Sigmoid colon (tissue), 7 donors: Measurements from ENCODE around the gene KDM1B. TPM values are rescaled to one million over a fixed set of nuclear protein-coding genes. Genes with fewer than 3 reads are reported as not detected.

ENCODE experiments used
- DNase-seq: peaks from one replicate; pipeline ENCODE4 v3.0.0-alpha.2; 2019
- H3K27ac ChIP-seq, 4 donors: fragments of 200-600 bp; sonication (generic); one replicate each; pipeline ENCODE4 v1.5.1; 2016 to 2019; ENCODE audit warnings: mild to moderate bottlenecking in 1 of 4
- H3K27me3 ChIP-seq, 3 donors: fragments of 200-600 bp; sonication (generic); one replicate each; pipeline ENCODE4 v1.5.1; 2019; ENCODE audit warnings: mild to moderate bottlenecking in 1 of 3
- H3K36me3 ChIP-seq, 4 donors: fragments of 200-600 bp; sonication (generic); one replicate each; pipeline ENCODE4 v1.5.1; 2016 to 2019
- H3K4me1 ChIP-seq, 4 donors: fragments of 200-600 bp; sonication (generic); one replicate each; pipeline ENCODE4 v1.5.1; 2017 to 2019
- H3K4me3 ChIP-seq, 4 donors: fragments of 200-600 bp; sonication (generic); one replicate each; pipeline ENCODE4 v1.5.1; 2017 to 2019; ENCODE audit warnings: mild to moderate bottlenecking in 2 of 4, moderate library complexity in 1 of 4
- H3K9me3 ChIP-seq, 4 donors: fragments of 200-600 bp in 3 of 4; sonication (generic) in 3 of 4; one replicate each; pipeline versions ENCODE4 v1.5.1 to v1.6.1; 2013 to 2019
- EP300 ChIP-seq, 4 donors: sonication (generic); formaldehyde crosslinking; IDR thresholded peaks; one replicate each; pipeline ENCODE4 v1.6.1; 2017; ENCODE audit warnings: antibody characterized with exemption in 4 of 4
- POLR2A ChIP-seq, 2 donors: fragments of 450-650 bp; IDR thresholded peaks; one replicate each; pipeline ENCODE4 v1.6.1; 2016; ENCODE audit warnings: antibody characterized with exemption in 2 of 2, mild to moderate bottlenecking in 2 of 2, moderate library complexity in 2 of 2
- POLR2AphosphoS5 ChIP-seq, 4 donors: sonication (generic); formaldehyde crosslinking; IDR thresholded peaks; one replicate each; pipeline ENCODE4 v1.6.1; 2017; ENCODE audit warnings: antibody characterized with exemption in 4 of 4
- WGBS, 2 donors: extraction: QIAGEN DNeasy Blood & Tissue Kit; methylation state at CpG; one replicate each; pipeline ENCODE4 v1.1.7; 2013; 5-methylcytosine and 5-hydroxymethylcytosine counted together
- intact Hi-C: fragments of 100-400 bp; cut with DNase I; formaldehyde crosslinking; loops from one replicate; pipeline ENCODE4 v1.15.1; 2023
- polyA plus RNA-seq, 3 donors: library from polyadenylated mRNA; stranded (reverse); fragments of 200-250 nt; gene quantifications; one replicate each; pipeline ENCODE4 v1.2.3, GENCODE V29; 2013
- total RNA-seq, 4 donors: library from RNA; depleted of rRNA; stranded (reverse); fragments of >200 nt; gene quantifications; one replicate each; pipeline ENCODE4 v1.1.0, GENCODE V29; 2016
- TF ChIP-seq, protein P1 (sequence below), 4 experiments: fragments of 450-650 bp in 3 of 4; fragments of 200-600 bp in 1 of 4; IDR thresholded peaks; one replicate each; pipeline ENCODE4 v1.5.1; 2016 to 2019; ENCODE audit warnings: antibody characterized with exemption in 4 of 4, mild to moderate bottlenecking in 3 of 4, moderate library complexity in 2 of 4
- donor health status: healthy with polysubstance abuse.
- donor health status: Bipolar disorder and iron deficiency.
- donor health status: healthy.

The KDM1B gene
- total and polyA plus RNA-seq, 7 donors: 10.2 to 32.8 (median 14.2) TPM

DNA sequence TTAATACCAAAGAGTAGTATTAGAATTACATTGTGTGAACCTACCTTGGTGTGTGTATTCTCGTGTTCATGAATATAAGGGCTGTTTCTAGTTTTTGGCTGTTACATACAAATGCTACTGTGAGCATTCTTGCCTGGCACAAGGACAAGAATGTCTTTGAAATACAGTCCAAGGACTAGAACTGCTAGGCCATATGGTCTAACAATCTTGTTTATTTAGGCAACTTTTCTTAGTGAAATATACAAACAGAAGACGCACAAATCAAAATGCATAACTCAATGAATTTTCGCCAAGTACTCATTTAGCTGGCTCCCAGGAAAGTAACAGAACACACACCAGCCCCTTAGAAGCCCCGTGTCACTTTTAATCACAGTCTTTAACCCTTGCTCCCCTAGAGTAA, 28.5 kb downstream of the KDM1B start:
- no peaks in the 10 kb centered on the region for H3K27me3 ChIP-seq
- peaks cover 0 to 13% (median 0%) of the 10 kb centered on the region in 4 donors for H3K36me3 ChIP-seq
- WGBS, 2 donors: 74 to 84% methylated on average over 4 of the region's 4 CpGs
- intact Hi-C loops: no loop called here
- no peaks in the 10 kb centered on the region for H3K9me3 ChIP-seq
- no peaks in the 10 kb centered on the region for H3K4me1 ChIP-seq
- H3K4me3 ChIP-seq: no peak overlapping the region
- TF ChIP-seq POLR2A (IDR thresholded peaks at IDR 0.05): no peak
- TF ChIP-seq, protein P1, sequence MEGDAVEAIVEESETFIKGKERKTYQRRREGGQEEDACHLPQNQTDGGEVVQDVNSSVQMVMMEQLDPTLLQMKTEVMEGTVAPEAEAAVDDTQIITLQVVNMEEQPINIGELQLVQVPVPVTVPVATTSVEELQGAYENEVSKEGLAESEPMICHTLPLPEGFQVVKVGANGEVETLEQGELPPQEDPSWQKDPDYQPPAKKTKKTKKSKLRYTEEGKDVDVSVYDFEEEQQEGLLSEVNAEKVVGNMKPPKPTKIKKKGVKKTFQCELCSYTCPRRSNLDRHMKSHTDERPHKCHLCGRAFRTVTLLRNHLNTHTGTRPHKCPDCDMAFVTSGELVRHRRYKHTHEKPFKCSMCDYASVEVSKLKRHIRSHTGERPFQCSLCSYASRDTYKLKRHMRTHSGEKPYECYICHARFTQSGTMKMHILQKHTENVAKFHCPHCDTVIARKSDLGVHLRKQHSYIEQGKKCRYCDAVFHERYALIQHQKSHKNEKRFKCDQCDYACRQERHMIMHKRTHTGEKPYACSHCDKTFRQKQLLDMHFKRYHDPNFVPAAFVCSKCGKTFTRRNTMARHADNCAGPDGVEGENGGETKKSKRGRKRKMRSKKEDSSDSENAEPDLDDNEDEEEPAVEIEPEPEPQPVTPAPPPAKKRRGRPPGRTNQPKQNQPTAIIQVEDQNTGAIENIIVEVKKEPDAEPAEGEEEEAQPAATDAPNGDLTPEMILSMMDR (IDR thresholded peaks at IDR 0.05): no peak
- no peak for TF ChIP-seq POLR2AphosphoS5 (IDR thresholded peaks at IDR 0.05)
- no peak for TF ChIP-seq EP300 (IDR thresholded peaks at IDR 0.05)
- DNase-seq: no peak
- no peak overlapping the region for H3K27ac ChIP-seq

DNA sequence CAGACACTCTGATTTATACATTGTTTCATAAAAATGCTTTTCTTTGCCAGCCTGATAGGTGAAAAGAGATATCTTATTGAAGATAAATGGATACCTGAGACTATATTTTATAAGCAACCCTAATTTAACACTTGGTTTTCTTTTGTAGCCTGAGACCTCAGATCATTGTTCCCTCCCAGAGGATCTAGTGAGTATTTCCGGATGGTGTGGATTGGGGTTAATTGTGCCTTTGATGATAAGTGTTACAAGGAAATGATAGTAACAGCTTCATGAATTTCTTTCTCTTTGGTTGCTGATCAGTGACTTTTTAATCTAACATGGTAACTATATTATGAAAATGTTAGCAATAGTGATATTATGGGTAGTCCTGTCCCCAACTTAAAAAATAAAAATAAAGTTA, 30.4 kb downstream of the KDM1B start:
- no peaks in the 10 kb centered on the region for H3K4me1 ChIP-seq
- peaks cover 0 to 13% (median 0%) of the 10 kb centered on the region in 4 donors for H3K36me3 ChIP-seq
- no peak for DNase-seq
- 17 to 58% methylated on average over 1 of the region's 1 CpG for WGBS, 2 donors
- H3K27ac ChIP-seq: no peak overlapping the region
- intact Hi-C loops: no loop called here
- no peak overlapping the region for H3K4me3 ChIP-seq
- TF ChIP-seq EP300 (IDR thresholded peaks at IDR 0.05) (no peak), POLR2A (IDR thresholded peaks at IDR 0.05) (no peak), POLR2AphosphoS5 (IDR thresholded peaks at IDR 0.05) (no peak)
- TF ChIP-seq, protein P1 (IDR thresholded peaks at IDR 0.05): no peak
- no peaks in the 10 kb centered on the region for H3K27me3 ChIP-seq
- no peaks in the 10 kb centered on the region for H3K9me3 ChIP-seq

DNA sequence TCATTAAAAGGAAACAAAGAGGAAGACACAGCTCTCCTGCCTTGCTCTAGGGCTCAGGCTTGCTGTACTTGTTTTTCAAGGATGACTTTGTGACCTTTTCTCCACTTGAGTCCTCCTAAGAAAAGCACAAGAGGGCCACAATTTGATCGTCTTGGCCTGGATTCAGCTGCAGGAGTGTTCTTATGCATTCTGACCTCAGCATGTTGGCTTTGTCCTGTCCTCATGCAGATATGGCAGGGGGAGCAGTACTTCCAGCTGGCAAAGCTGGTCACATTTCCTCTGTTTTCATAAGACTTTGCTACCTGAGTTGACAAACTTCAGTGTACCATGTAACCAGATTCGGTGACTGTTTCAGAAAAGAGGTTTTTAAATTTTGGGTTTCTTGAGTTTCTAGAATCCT, 30.8 kb downstream of the KDM1B start:
- Histone ChIP-seq H3K9me3 (no peaks in the 10 kb centered on the region), H3K36me3 (peaks cover 0 to 14% (median 0%) of the 10 kb centered on the region in 4 donors), H3K4me1 (no peaks in the 10 kb centered on the region), H3K27me3 (no peaks in the 10 kb centered on the region), H3K27ac (no peak overlapping the region), H3K4me3 (no peak overlapping the region)
- WGBS, 2 donors: 45 to 50% methylated on average over 2 of the region's 2 CpGs
- TF ChIP-seq, protein P1 (IDR thresholded peaks at IDR 0.05): no peak
- no peak for TF ChIP-seq POLR2A (IDR thresholded peaks at IDR 0.05)
- TF ChIP-seq POLR2AphosphoS5 (IDR thresholded peaks at IDR 0.05): no peak
- TF ChIP-seq EP300 (IDR thresholded peaks at IDR 0.05): no peak
- intact Hi-C loops: no loop called here
- DNase-seq: no peak

DNA sequence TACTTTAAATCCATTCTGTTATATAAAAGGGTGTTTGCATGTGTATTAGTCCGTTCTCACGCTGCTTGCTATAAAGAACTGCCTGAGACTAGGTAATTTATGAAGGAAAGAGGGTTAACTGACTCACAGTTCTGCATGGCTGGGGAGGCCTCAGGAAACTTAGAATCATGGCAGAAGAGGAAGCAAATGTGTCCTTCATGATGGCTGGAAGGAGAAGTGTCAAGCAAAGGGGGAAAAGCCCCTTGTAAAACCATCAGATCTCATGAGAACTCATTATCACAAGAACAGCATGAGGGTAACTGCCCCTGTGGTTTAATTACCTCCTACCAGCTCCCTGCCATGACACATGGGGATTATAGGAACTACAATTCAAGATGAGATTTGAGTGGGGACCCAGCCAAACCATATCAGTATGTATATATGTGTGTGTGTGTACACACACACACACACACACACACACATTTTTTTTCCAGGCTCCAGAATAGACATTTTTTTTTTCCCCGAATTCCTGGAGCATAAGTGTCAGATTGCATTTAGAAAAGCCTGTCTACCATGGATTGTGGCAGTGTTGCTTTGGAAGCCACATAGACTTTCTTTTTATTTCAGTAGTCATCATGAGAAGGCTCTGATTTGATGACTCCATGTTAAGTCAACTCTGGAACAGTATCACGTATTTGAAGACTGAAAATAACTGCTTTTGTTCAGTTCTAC, 31.5 kb downstream of the KDM1B start:
- WGBS, 2 donors: 84 to 92% methylated on average over 4 of the region's 4 CpGs
- Histone ChIP-seq H3K9me3 (no peaks in the 10 kb centered on the region), H3K4me1 (no peaks in the 10 kb centered on the region), H3K36me3 (peaks cover 0 to 20% (median 0%) of the 10 kb centered on the region in 4 donors), H3K4me3 (no peak overlapping the region), H3K27ac (no peak overlapping the region), H3K27me3 (no peaks in the 10 kb centered on the region)
- no peak for DNase-seq
- TF ChIP-seq POLR2A (IDR thresholded peaks at IDR 0.05): no peak
- TF ChIP-seq, protein P1 (IDR thresholded peaks at IDR 0.05): no peak
- TF ChIP-seq EP300 (IDR thresholded peaks at IDR 0.05): no peak
- TF ChIP-seq POLR2AphosphoS5 (IDR thresholded peaks at IDR 0.05): no peak
- intact Hi-C loops: no loop called here

DNA sequence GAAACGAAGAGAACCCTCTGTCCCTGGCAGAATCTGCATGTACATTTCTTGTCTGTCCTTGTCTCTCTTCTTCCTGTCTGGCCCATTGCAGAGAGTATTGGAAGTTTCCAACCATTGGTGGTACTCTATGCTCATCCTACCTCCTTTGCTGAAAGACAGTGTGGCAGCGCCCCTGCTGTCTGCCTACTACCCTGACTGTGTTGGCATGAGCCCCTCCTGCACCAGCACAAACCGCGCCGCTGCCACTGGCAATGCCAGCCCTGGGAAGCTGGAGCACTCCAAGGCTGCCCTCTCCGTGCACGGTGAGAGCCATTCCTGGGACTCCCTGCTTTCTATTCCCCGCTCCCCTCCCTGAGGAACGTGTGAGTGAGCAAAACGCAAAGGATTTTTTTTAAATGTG, 32.5 kb downstream of the KDM1B start:
- DNase-seq: no peak
- TF ChIP-seq, protein P1 (IDR thresholded peaks at IDR 0.05): no peak
- no peak for TF ChIP-seq EP300 (IDR thresholded peaks at IDR 0.05)
- TF ChIP-seq POLR2AphosphoS5 (IDR thresholded peaks at IDR 0.05): no peak
- TF ChIP-seq POLR2A (IDR thresholded peaks at IDR 0.05): no peak
- Histone ChIP-seq H3K9me3 (no peaks in the 10 kb centered on the region), H3K27me3 (no peaks in the 10 kb centered on the region), H3K36me3 (peaks cover 0 to 22% (median 0%) of the 10 kb centered on the region in 4 donors), H3K4me1 (no peaks in the 10 kb centered on the region), H3K4me3 (no peak overlapping the region), H3K27ac (no peak overlapping the region)
- intact Hi-C loops: no loop called here
- 94 to 95% methylated on average over 10 of the region's 10 CpGs for WGBS, 2 donors
